ENCODE data around the gene ADNP. TPM values are rescaled to one million over a fixed set of nuclear protein-coding genes. Genes with fewer than 3 reads are reported as not detected.

Gene ADNP
- total RNA-seq, 2 donors from 2014 or later: 62.3 to 72.2 TPM

DNA sequence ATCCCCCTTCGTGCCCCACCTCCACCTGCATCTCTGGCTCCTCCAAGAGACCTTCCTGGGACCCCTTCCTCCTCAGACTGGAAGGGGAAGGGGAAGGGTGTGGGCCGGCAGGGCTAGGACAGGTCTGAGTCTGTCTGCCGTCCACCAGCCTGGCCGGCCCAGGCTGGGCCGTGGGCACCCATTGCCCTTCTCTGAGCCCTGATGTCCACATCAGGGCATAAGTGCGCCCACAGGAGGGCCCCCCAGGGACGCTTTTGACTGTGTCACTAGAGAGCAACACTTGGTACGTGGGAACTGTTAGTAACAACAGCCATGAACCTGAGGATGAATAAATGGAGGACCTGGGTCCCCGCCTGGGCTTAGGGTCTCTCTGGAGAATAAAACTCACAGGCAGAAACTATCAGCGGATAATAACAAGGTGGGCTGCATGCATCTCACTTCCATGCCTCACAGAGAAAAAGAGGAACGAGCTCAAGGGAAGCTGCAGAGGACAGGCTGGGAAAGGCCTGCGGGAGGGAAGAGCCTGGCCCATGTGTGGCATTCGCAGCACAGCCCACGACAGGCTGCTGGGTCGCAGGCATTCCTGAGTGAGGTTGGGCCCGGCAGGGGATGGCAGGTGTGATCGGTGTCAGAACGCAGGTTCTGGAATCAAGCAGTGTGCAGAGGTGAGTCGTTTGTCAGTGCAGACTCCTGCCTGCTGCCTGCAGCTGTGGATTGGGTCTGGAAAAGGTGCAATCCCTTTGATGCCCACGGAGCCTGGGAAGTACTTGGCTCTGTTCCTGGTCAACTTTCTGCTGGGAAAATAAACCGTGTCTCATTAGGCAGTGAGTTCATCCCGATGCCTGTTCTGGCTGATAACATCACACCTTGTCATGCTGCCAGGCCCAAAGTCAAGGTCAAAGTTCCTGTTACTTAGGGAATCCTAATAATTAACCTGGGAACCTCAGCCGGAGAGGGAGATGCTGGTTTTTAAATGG, 75.5 kb downstream of the ADNP start:
- H3K9me3 Mint-ChIP-seq: no peaks in the 10 kb centered on the region
- no peak for ATAC-seq (replicated peaks in 1 of 2)
- no peak overlapping the region for H3K4me3 Mint-ChIP-seq
- H3K27ac Mint-ChIP-seq: no peak overlapping the region
- no peaks in the 10 kb centered on the region for H3K36me3 Mint-ChIP-seq (ENCODE audit: insufficient read depth in 2 of 2)
- no peaks in the 10 kb centered on the region for H3K27me3 Mint-ChIP-seq (ENCODE audit: low read depth)
- H3K4me1 Mint-ChIP-seq (ENCODE audit: low read depth): peaks cover 5% of the 10 kb centered on the region
- DNase-seq: no peak

GRCh38 chr20:50854506-50855249, 76.6 kb downstream of the ADNP start:
- no peak overlapping the region for H3K27ac Mint-ChIP-seq
- H3K27me3 Mint-ChIP-seq (ENCODE audit: low read depth): no peaks in the 10 kb centered on the region
- H3K9me3 Mint-ChIP-seq: no peaks in the 10 kb centered on the region
- H3K4me3 Mint-ChIP-seq: no peak overlapping the region
- peaks cover 5% of the 10 kb centered on the region for H3K4me1 Mint-ChIP-seq (ENCODE audit: low read depth)
- H3K36me3 Mint-ChIP-seq (ENCODE audit: insufficient read depth in 2 of 2): no peaks in the 10 kb centered on the region
- no peak for DNase-seq
- ATAC-seq (replicated peaks in 1 of 2): no peak

DNA sequence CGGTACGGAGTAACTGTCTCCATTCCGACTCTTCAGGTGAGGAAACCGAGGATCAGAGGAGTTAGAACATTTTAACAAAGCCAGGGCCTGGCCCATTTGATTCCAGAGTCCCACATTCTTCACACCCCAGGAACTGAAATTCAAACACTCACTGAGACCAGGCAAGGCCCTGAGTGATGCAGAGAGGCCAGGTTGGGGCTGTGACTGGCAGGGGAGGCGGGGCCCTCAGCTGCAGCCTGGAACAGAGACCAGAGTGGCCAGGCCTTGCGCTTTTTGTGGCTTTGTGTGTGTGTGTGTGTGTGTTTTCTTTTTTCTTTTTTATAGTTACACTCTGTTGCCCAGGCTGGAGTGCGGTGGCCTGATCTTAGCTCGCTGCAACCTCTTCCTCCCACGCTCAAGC, 79.2 kb downstream of the ADNP start:
- Mint-ChIP-seq H3K4me1 (ENCODE audit: low read depth) (peaks cover 5% of the 10 kb centered on the region), H3K27me3 (ENCODE audit: low read depth) (no peaks in the 10 kb centered on the region), H3K4me3 (no peak overlapping the region), H3K36me3 (ENCODE audit: insufficient read depth in 2 of 2) (no peaks in the 10 kb centered on the region), H3K9me3 (no peaks in the 10 kb centered on the region), H3K27ac (no peak overlapping the region)
- ATAC-seq (replicated peaks in 1 of 2) (no peak), DNase-seq (no peak)

- ATAC-seq (replicated peaks in 1 of 2): peak in 1 of 2 donors; percentile 43
- DNase-seq: no peak
- Mint-ChIP-seq H3K36me3 (ENCODE audit: insufficient read depth in 2 of 2) (no peaks in the 10 kb centered on the region), H3K4me3 (no peak overlapping the region), H3K27ac (no peak overlapping the region), H3K27me3 (ENCODE audit: low read depth) (no peaks in the 10 kb centered on the region), H3K9me3 (no peaks in the 10 kb centered on the region), H3K4me1 (ENCODE audit: low read depth) (peaks cover 5% of the 10 kb centered on the region)
These were observed 80.4 kb downstream of the ADNP start for GRCh38 chr20:50850721-50851286.

GRCh38 chr20:50848846-50849673, 82.2 kb downstream of the ADNP start:
- no peak for DNase-seq
- H3K4me1 Mint-ChIP-seq (ENCODE audit: low read depth): peaks cover 16% of the 10 kb centered on the region
- H3K9me3 Mint-ChIP-seq: no peaks in the 10 kb centered on the region
- H3K27ac Mint-ChIP-seq: no peak overlapping the region
- no peak overlapping the region for H3K4me3 Mint-ChIP-seq
- no peak for ATAC-seq (replicated peaks in 1 of 2)
- no peaks in the 10 kb centered on the region for H3K36me3 Mint-ChIP-seq (ENCODE audit: insufficient read depth in 2 of 2)
- no peaks in the 10 kb centered on the region for H3K27me3 Mint-ChIP-seq (ENCODE audit: low read depth)

DNA sequence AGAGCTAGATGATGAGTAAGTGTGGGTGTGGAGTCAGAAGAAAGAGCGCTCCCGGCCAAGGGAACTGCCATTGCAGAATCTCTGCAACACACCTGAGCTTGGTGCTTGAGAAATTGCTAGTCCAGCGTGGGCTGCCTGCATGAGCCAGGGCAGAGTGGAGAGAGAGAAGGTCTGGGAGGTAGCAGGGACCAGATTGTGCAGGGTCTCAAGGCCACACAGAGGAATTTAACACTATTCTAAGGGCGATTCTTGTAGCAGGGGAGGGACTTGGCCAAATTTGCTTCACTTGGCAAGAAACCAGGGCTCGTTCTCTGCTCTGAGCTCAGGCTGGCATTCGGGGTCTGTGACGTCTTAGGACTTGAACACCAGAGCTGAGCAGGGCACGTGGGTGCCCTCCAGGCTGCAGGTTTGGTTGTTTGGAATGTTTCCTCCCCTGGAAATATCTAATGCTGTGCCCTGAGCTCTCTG, 82.9 kb downstream of the ADNP start:
- peaks cover 21% of the 10 kb centered on the region for H3K4me1 Mint-ChIP-seq (ENCODE audit: low read depth)
- no peak overlapping the region for H3K4me3 Mint-ChIP-seq
- DNase-seq: no peak
- H3K9me3 Mint-ChIP-seq: no peaks in the 10 kb centered on the region
- no peak for ATAC-seq (replicated peaks in 1 of 2)
- H3K27me3 Mint-ChIP-seq (ENCODE audit: low read depth): no peaks in the 10 kb centered on the region
- no peaks in the 10 kb centered on the region for H3K36me3 Mint-ChIP-seq (ENCODE audit: insufficient read depth in 2 of 2)
- no peak overlapping the region for H3K27ac Mint-ChIP-seq

GRCh38 chr20:50845566-50846215, 85.5 kb downstream of the ADNP start:
- no peaks in the 10 kb centered on the region for H3K36me3 Mint-ChIP-seq (ENCODE audit: insufficient read depth in 2 of 2)
- H3K4me1 Mint-ChIP-seq (ENCODE audit: low read depth): peaks cover 17% of the 10 kb centered on the region
- no peaks in the 10 kb centered on the region for H3K27me3 Mint-ChIP-seq (ENCODE audit: low read depth)
- no peak for ATAC-seq (replicated peaks in 1 of 2)
- no peak overlapping the region for H3K27ac Mint-ChIP-seq
- DNase-seq: no peak
- no peaks in the 10 kb centered on the region for H3K9me3 Mint-ChIP-seq
- no peak overlapping the region for H3K4me3 Mint-ChIP-seq

DNA sequence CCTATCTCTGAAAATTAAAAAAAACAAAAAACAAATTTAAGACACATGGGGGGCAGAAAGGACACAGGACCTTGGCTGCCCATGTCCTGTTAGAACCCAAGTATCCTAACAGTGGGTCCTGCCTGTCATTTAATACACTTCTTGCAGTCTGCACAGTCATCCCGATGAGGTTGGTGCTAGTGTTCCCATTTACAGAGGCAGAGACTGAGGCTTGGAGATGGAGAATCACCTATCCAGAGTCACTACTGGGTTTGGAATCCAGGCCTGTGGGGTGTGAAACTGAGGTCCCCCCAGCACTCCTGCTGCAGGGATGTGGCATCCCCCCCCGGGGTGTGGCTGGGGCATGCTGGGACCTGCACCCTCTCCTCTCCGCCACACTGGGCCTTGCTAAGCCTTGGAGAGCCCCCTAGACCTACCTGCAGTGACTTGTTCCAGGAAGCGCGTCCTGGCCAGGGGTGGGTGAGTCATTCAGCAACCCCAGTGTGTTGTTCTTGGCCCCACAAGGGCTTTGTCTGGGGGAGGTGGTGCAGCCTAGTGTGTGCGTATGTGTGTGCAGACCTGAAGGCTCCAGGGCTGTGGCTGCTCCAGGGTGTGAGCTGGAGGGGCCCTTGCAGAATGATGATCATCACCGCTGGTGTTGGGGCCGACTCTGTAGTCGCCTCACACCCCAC, 86.7 kb downstream of the ADNP start:
- no peaks in the 10 kb centered on the region for H3K36me3 Mint-ChIP-seq (ENCODE audit: insufficient read depth in 2 of 2)
- H3K4me3 Mint-ChIP-seq: peak overlapping the region; percentile 11 to 39
- DNase-seq: peak; percentile 81 to 83
- no peaks in the 10 kb centered on the region for H3K9me3 Mint-ChIP-seq
- no peaks in the 10 kb centered on the region for H3K27me3 Mint-ChIP-seq (ENCODE audit: low read depth)
- ATAC-seq (replicated peaks in 1 of 2): peak; percentile 99
- peaks cover 17% of the 10 kb centered on the region for H3K4me1 Mint-ChIP-seq (ENCODE audit: low read depth)
- peak overlapping the region; percentile 57 for H3K27ac Mint-ChIP-seq

- no peak overlapping the region for H3K4me3 Mint-ChIP-seq
- no peaks in the 10 kb centered on the region for H3K9me3 Mint-ChIP-seq
- ATAC-seq (replicated peaks in 1 of 2) (no peak), DNase-seq (no peak)
- peaks cover 17% of the 10 kb centered on the region for H3K4me1 Mint-ChIP-seq (ENCODE audit: low read depth)
- H3K27ac Mint-ChIP-seq: peak overlapping the region; percentile 42
- H3K36me3 Mint-ChIP-seq (ENCODE audit: insufficient read depth in 2 of 2): no peaks in the 10 kb centered on the region
- H3K27me3 Mint-ChIP-seq (ENCODE audit: low read depth): no peaks in the 10 kb centered on the region
These were observed 87.6 kb downstream of the ADNP start for GRCh38 chr20:50843331-50844276.

GRCh38 chr20:50842821-50843220, 88.4 kb downstream of the ADNP start:
- H3K27ac Mint-ChIP-seq: no peak overlapping the region
- no peaks in the 10 kb centered on the region for H3K27me3 Mint-ChIP-seq (ENCODE audit: low read depth)
- DNase-seq (no peak), ATAC-seq (replicated peaks in 1 of 2) (no peak)
- no peaks in the 10 kb centered on the region for H3K36me3 Mint-ChIP-seq (ENCODE audit: insufficient read depth in 2 of 2)
- peaks cover 17% of the 10 kb centered on the region for H3K4me1 Mint-ChIP-seq (ENCODE audit: low read depth)
- no peaks in the 10 kb centered on the region for H3K9me3 Mint-ChIP-seq
- no peak overlapping the region for H3K4me3 Mint-ChIP-seq
